ENCODE results near the gene MFAP4.

MFAP4 gene

DNA sequence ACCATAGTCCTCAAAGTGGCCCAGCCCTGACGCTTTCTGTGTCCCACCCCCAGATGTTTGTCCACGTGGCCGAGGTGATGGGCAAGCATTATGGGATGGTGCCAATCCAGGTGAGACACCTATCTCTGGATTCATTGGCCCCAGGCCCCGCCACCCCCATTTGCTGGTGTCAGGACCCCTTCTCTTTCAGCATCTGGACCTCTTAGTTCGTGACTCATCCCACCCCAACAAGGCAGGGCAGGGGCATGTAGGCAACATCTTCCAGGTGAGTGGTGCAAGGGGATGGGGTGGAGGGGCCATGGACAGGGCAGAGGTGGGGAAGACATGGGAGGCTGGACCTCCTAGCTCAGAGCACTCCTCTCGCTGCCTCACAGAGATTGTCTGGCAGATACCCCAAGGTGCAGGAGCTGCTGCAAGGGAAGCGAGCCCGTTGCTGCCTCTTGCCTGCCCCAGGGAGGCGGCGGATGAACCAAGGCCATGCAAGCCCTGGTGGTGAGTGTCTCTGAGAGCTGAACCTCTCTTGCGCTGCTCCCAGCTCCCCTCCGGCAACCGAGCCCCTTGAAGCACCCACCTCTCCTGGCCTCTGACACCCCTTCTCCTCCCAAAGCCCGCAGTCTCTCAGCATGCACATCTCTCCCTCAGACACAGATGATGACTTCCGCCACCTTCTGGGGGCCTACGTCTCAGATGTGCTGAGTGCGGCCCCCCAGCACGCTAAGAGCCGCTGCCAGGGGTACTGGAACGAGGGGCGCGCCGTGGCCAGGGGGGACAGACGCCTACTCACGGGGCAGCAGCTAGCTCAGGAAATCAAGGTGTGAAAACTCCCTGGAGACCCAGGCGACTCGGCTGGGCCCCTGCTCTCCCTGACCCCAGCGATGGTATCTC, 27.6 kb upstream of the MFAP4 start:
- H3K4me3 ChIP-seq (ENCODE audit: low read depth, low read length): no peak overlapping the region
- DNase-seq (ENCODE audit: low read depth): no peak
- TF ChIP-seq, protein P1, sequence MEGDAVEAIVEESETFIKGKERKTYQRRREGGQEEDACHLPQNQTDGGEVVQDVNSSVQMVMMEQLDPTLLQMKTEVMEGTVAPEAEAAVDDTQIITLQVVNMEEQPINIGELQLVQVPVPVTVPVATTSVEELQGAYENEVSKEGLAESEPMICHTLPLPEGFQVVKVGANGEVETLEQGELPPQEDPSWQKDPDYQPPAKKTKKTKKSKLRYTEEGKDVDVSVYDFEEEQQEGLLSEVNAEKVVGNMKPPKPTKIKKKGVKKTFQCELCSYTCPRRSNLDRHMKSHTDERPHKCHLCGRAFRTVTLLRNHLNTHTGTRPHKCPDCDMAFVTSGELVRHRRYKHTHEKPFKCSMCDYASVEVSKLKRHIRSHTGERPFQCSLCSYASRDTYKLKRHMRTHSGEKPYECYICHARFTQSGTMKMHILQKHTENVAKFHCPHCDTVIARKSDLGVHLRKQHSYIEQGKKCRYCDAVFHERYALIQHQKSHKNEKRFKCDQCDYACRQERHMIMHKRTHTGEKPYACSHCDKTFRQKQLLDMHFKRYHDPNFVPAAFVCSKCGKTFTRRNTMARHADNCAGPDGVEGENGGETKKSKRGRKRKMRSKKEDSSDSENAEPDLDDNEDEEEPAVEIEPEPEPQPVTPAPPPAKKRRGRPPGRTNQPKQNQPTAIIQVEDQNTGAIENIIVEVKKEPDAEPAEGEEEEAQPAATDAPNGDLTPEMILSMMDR (IDR thresholded peaks at IDR 0.05; ENCODE audit: insufficient read depth, low read depth, low read length, missing control alignments): no peak

DNA sequence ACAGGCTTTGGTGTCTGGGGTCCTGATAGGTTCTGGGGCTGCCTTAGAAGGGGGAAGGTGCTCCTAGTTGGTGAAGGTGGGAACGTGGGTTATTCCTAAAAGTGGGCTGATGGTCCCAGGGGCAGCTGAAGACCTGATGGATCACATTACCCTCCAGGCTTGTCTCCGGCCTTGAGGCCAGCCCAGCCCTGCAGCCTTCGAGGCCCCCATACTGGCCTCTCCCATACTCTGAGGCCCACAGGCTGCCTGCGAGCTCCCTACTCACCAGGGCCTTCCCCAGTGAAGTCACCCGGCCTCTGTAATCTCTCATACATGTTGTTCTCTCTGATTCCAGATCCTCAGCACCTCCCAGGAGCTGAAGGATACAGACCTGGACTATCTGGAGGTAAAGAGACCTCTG, 26.8 kb upstream of the MFAP4 start:
- TF ChIP-seq, protein P1 (IDR thresholded peaks at IDR 0.05; ENCODE audit: insufficient read depth, low read depth, low read length, missing control alignments): no peak
- no peak for DNase-seq (ENCODE audit: low read depth)

DNA sequence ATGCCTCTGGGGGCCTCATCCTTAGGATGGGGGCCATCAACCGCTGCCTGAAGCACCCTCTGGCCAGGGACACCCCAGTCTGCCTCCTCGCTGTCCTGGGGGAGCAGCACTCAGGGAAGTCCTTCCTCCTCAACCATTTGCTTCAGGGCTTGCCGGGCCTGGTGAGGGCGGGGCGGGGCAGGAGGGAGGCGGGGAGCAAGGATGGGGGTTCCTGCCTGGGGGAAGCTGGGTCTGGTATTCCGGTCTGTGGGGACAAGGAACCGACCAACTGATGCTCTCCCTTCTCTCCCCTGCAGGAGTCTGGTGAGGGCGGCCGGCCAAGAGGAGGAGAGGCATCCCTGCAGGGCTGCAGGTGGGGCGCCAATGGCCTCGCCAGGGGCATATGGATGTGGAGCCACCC, 26.0 kb upstream of the MFAP4 start:
- no peak for DNase-seq (ENCODE audit: low read depth)
- TF ChIP-seq, protein P1 (IDR thresholded peaks at IDR 0.05; ENCODE audit: insufficient read depth, low read depth, low read length, missing control alignments): no peak

More for the DNA sequence above, 26.8 kb upstream of the MFAP4 start:
- H3K4me3 ChIP-seq (ENCODE audit: low read depth, low read length): no peak overlapping the region

DNA sequence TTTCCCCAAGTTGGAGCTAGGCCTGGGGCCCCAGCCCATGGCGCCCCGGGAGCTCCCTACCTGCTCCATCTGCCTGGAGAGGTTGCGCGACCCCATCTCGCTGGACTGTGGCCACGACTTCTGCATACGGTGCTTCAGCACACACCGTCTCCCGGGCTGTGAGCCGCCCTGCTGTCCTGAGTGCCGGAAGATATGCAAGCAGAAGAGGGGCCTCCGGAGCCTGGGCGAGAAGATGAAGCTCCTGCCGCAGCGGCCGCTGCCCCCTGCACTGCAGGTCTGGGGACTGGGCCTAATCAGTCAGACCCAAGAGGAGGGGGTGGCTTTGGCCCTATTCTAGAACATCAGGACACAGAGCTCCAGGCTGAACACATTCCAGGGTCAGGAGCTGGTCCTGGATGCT, 25.5 kb upstream of the MFAP4 start:
- DNase-seq (ENCODE audit: low read depth): no peak
- no peak overlapping the region for H3K4me3 ChIP-seq (ENCODE audit: low read depth, low read length)
- TF ChIP-seq, protein P1 (IDR thresholded peaks at IDR 0.05; ENCODE audit: insufficient read depth, low read depth, low read length, missing control alignments): no peak

More for the DNA sequence above, 26.0 kb upstream of the MFAP4 start:
- no peak overlapping the region for H3K4me3 ChIP-seq (ENCODE audit: low read depth, low read length)

DNA sequence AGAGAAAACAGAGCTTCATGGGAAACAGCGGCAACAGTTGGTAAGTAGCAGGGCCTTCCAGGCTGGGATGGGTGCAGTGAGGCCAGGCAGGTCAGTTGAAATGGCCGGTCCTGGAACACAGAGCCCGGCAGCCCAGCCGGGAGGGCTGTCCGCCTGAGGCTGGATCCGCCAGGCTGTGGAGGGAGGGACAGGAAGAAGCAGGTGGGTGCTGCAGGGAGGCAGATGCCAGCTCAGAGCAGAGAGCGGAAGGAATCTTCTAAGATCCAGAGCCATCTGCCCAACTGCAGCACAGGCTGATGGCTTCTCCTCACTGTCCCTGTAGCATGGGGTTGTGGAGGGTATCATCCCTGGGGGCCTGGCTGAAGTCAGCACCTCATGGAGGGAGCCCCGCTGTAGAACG, 24.6 kb upstream of the MFAP4 start:
- TF ChIP-seq, protein P1 (IDR thresholded peaks at IDR 0.05; ENCODE audit: insufficient read depth, low read depth, low read length, missing control alignments): no peak
- no peak overlapping the region for H3K4me3 ChIP-seq (ENCODE audit: low read depth, low read length)
- no peak for DNase-seq (ENCODE audit: low read depth)

DNA sequence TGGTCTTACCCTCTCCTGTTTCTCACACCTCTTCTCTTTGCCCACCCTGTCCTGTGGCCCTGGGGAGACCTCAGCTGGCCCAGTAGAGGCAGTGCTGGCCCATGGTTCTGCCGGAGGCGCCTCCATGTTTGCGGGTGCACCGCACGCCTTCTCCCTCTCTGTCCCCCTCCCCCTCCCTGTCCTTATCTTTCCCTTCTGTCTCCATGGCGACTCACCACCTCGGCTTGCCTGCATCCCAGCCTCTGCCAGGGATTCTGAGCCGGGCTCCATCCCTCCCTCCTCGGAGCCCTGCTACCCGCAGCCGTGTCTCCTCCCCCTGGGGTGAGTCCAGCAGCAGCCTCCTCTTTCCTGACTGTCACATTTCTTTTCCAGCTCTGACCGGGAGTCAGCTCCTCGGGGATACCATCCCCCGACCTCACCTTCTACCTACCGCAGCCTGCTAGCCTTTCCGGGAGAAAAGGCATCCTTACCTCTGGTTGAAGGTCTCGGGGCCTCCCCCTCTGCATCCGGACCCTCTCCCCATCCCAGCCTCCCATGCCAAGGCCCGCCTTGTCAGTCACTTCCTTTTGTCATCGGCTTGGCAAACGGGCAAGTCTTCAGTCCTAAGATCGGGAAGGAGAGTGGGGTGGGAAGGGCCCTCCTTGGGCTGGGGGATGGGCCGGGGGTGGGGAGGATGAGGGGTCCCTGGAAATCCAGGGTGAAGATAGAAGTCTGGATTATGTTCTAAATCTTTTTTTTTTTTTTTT, 24.1 kb upstream of the MFAP4 start, which contains the start of gene RNF112:
TSS of gene RNF112 (plus strand) at position 358 of the 746 bp plus-strand sequence. CDS start at position 535, 177 bp downstream.
- no peak within 1 kb of the TSS for H3K4me3 ChIP-seq (ENCODE audit: low read depth, low read length)
- DNase-seq (ENCODE audit: low read depth): no peak
- TF ChIP-seq, protein P1 (IDR thresholded peaks at IDR 0.05; ENCODE audit: insufficient read depth, low read depth, low read length, missing control alignments): no peak

Measured in GM12865 (cell line).